NCI-H1092 treated with DMSO at 0.1 percent for 48 hours (cell line): ENCODE measurements around the gene TRPM5.
A peak's percentile ranks its signal among the peaks of the same experiment; 100 is the strongest.

ENCODE experiments used
- DNase-seq: peaks from one replicate; lab custom pipeline; 2025; lab: John Stamatoyannopoulos, UW

The TRPM5 gene

DNA sequence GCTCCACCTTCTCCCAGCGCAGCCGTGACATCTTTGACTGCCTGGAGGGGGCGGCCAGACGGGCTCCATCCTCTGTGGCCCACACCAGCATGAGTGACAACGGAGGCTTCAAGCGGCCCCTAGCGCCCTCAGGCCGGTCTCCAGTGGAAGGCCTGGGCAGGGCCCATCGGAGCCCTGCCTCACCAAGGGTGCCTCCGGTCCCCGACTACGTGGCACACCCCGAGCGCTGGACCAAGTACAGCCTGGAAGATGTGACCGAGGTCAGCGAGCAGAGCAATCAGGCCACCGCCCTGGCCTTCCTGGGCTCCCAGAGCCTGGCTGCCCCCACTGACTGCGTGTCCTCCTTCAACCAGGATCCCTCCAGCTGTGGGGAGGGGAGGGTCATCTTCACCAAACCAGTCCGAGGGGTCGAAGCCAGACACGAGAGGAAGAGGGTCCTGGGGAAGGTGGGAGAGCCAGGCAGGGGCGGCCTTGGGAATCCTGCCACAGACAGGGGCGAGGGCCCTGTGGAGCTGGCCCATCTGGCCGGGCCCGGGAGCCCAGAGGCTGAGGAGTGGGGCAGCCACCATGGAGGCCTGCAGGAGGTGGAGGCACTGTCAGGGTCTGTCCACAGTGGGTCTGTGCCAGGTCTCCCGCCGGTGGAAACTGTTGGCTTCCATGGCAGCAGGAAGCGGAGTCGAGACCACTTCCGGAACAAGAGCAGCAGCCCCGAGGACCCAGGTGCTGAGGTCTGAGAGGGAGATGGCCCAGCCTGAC lies 41.2 kb downstream of the TRPM5 start:
- no peak for DNase-seq

- DNase-seq: no peak
Observed at GRCh38 chr11:2402106-2402505, 42.2 kb downstream of the TRPM5 start.

GRCh38 chr11:2401436-2401984 lies 42.8 kb downstream of the TRPM5 start:
- DNase-seq: no peak

- no peak for DNase-seq
Observed at GRCh38 chr11:2400762-2401435, 43.4 kb downstream of the TRPM5 start.

DNA sequence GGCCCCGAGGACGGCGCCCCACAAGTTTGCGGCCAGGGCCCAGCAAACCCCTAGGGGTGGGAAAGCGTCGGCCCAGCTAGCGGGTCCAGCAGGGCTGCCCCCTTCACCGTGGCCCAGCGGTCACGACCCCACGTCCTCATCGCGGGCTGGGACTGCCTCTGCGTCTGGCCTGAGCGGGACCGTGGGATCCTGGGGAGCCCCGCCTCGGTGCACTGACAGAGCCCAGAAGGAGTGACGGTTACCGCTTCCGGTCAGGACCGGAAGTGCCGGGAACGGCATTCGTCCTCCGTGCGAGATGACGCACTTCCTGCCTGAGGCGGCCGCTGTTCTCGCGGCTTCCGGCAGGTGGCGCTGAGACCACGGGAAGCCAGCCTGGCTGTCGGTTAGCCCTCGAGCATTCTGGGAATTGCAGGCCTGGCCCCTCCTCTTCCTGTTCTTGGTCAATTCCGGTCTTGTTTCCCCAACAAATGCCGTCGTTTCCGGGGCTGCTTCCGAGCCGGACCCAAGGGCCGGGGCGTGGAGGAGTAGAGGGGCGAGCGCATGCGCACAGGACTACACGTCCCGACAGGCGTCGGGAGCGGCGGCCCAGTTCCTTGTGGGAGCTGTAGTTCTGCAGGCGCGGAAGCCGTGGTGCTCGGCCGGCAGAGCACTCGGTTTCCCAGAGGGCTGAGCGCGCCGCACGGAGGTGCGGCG lies 44.1 kb downstream of the TRPM5 start, which contains the start of gene TSSC4:
TSS of gene TSSC4 (plus strand) at position 682 of the 693 bp plus-strand sequence. CDS start 1,884 bp downstream, outside the sequence.
- peak; percentile 100 for DNase-seq

DNA sequence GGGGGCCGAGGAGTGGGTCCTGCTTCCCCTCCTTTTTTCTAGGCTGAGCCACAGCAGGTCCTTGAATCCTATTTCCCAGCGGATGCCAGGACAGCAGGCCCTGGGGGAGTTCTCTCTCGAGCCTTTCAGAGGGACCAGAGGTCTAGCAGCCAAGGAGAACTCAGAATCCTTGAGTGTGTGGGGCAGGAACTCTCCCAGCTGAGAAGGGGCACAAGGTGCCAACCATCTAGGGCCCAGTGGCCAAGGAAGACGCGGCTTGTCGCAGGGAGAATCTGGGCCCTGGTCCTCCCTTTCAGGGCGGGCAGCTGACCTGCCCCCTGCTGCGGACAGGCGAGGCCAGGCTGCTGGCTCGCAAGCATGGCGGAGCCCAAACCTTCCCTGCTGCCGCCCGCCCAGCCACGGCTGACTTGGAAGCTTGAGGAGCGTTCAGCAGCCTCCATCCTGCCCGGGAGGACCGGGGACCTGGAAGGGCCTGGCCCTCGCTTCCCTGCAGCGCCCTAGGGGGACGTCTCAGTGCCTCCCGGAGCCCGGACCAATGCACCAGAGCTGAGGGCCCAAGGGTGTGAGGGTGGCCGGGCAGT lies 44.7 kb downstream of the TRPM5 start:
- DNase-seq: no peak

- DNase-seq: no peak
Observed at GRCh38 chr11:2398664-2399355, 45.5 kb downstream of the TRPM5 start.

- DNase-seq: no peak
Observed at GRCh38 chr11:2397005-2397404, 47.3 kb downstream of the TRPM5 start.

GRCh38 chr11:2396471-2396870 lies 47.8 kb downstream of the TRPM5 start:
- DNase-seq: no peak

GRCh38 chr11:2395856-2396255 lies 48.5 kb downstream of the TRPM5 start:
- no peak for DNase-seq

GRCh38 chr11:2395211-2395730 lies 49.0 kb downstream of the TRPM5 start:
- DNase-seq: no peak

GRCh38 chr11:2394818-2395105 lies 49.6 kb downstream of the TRPM5 start:
- DNase-seq: no peak
